HepG2 (cell line): ENCODE measurements around the gene APLP1. TPM values are rescaled to one million over a fixed set of nuclear protein-coding genes. Genes with fewer than 3 reads are reported as not detected.

Source experiments
- CREM ChIP-seq, 2 experiments: sonication (generic) in 1 of 2; formaldehyde crosslinking in 1 of 2; IDR thresholded peaks; 2 replicates each; pipeline versions ENCODE4 v1.4.0 to v1.6.1; 2016 to 2020; ENCODE audit warnings: antibody characterized with exemption in 1 of 2, mild to moderate bottlenecking in 1 of 2, missing genetic modification reagents in 1 of 2
- DMAP1 ChIP-seq: IDR thresholded peaks from 2 replicates; pipeline ENCODE4 v1.6.1; 2016
- HOXA7 ChIP-seq: sonication (generic); formaldehyde crosslinking; IDR thresholded peaks from 2 replicates; pipeline ENCODE4 v1.8.1; 2022; ENCODE audit warnings: mild to moderate bottlenecking, missing genetic modification reagents, moderate library complexity
- KLF9 ChIP-seq: IDR thresholded peaks from 2 replicates; pipeline ENCODE4 v1.6.1; 2016; ENCODE audit warnings: low read depth
- KMT2B ChIP-seq: IDR thresholded peaks from 2 replicates; pipeline ENCODE4 v1.6.1; 2016; ENCODE audit warnings: missing genetic modification reagents, missing compliant biosample characterization
- MTF1 ChIP-seq: sonication (generic); formaldehyde crosslinking; IDR thresholded peaks from 2 replicates; pipeline ENCODE4 v1.5.0; 2020; ENCODE audit warnings: missing genetic modification reagents
- MXI1 ChIP-seq: IDR thresholded peaks from 3 replicates; pipeline ENCODE4 v1.6.1; 2012; ENCODE audit warnings: low read depth, low read length, inconsistent platforms, borderline replicate concordance
- NFE2L1 ChIP-seq: sonication (generic); formaldehyde crosslinking; IDR thresholded peaks from 2 replicates; pipeline ENCODE4 v1.4.0; 2020; ENCODE audit warnings: missing genetic modification reagents, mild to moderate bottlenecking, borderline replicate concordance
- RARA ChIP-seq: IDR thresholded peaks from 2 replicates; pipeline ENCODE4 v1.6.1; 2016; ENCODE audit warnings: missing genetic modification reagents, missing compliant biosample characterization
- SIX4 ChIP-seq: sonication (generic); formaldehyde crosslinking; IDR thresholded peaks from 2 replicates; pipeline ENCODE4 v1.4.0; 2020; ENCODE audit warnings: missing genetic modification reagents
- SP1 ChIP-seq, 2 experiments: fragments of 450-650 bp in 1 of 2; sonication (generic) in 1 of 2; formaldehyde crosslinking in 1 of 2; IDR thresholded peaks; 2 replicates each; pipeline versions ENCODE4 v1.4.0 to v1.6.1; 2016 to 2020; ENCODE audit warnings: missing genetic modification reagents in 1 of 2
- ZFP37 ChIP-seq: sonication (generic); formaldehyde crosslinking; IDR thresholded peaks from 2 replicates; pipeline ENCODE4 v1.4.0; 2020; ENCODE audit warnings: missing genetic modification reagents, borderline replicate concordance
- ZNF205 ChIP-seq: IDR thresholded peaks from 2 replicates; pipeline ENCODE4 v1.6.1; 2018; ENCODE audit warnings: missing biosample characterization, missing genetic modification reagents
- ZNF484 ChIP-seq: sonication (generic); formaldehyde crosslinking; IDR thresholded peaks from 2 replicates; pipeline ENCODE4 v1.5.1; 2020; ENCODE audit warnings: mild to moderate bottlenecking, low read depth, missing genetic modification reagents, borderline replicate concordance
- polyA plus RNA-seq, 8 experiments: library from polyadenylated mRNA; depleted of rRNA in 3 of 8; stranded (reverse) in 7 of 8; unstranded in 1 of 8; fragments of >200 nt; fragmentation: Illumina TruSeq in 4 of 8; extraction: Trizol in 4 of 8; gene quantifications; 2 replicates each; pipeline versions ENCODE4 v1.2.1 to v1.2.3, GENCODE V29; 2011 to 2016; ENCODE audit warnings: low read depth in 4 of 8, missing spikeins in 1 of 8, mixed read lengths in 1 of 8; ENCODE audit not compliant: insufficient read depth in 1 of 8
- total RNA-seq, 5 experiments: library from RNA; depleted of rRNA; stranded (reverse); fragments of >200 nt; fragmentation: Illumina TruSeq; extraction: Trizol; gene quantifications; 2 replicates each; pipeline ENCODE4 v1.2.3, GENCODE V29; 2016; ENCODE audit warnings: low read depth in 1 of 5
- TF ChIP-seq, protein P1 (sequence below): IDR thresholded peaks from 2 replicates; pipeline ENCODE4 v1.6.1; 2016; ENCODE audit warnings: mild to moderate bottlenecking, missing biosample characterization, missing genetic modification reagents
- TF ChIP-seq, protein P2 (sequence below): sonication (generic); formaldehyde crosslinking; IDR thresholded peaks from 2 replicates; pipeline ENCODE4 v1.5.0; 2020; ENCODE audit warnings: mild to moderate bottlenecking, missing genetic modification reagents, moderate library complexity
- TF ChIP-seq, protein P3 (sequence below), 2 experiments: fragments of 450-650 bp in 1 of 2; sonication (generic) in 1 of 2; formaldehyde crosslinking; IDR thresholded peaks; 2 replicates each; pipeline versions ENCODE4 v1.5.0 to v1.8.0; 2020 to 2022; ENCODE audit warnings: mild to moderate bottlenecking in 1 of 2, missing genetic modification reagents in 1 of 2
- TF ChIP-seq, protein P4 (sequence below): IDR thresholded peaks from 2 replicates; pipeline ENCODE4 v1.6.1; 2018; ENCODE audit warnings: missing genetic modification reagents, mild to moderate bottlenecking, missing compliant biosample characterization
- TF ChIP-seq, protein P5 (sequence below): sonication (generic); formaldehyde crosslinking; IDR thresholded peaks from 2 replicates; pipeline ENCODE4 v1.8.0; 2022; ENCODE audit warnings: missing genetic modification reagents, mild to moderate bottlenecking, borderline replicate concordance
- TF ChIP-seq, protein P6 (sequence below): sonication (generic); formaldehyde crosslinking; IDR thresholded peaks from 2 replicates; pipeline ENCODE4 v1.8.1; 2022; ENCODE audit warnings: mild to moderate bottlenecking, missing genetic modification reagents

APLP1 gene
- total and polyA plus RNA-seq, 2 of the 13 experiments (the other 11 are each of a cell fraction or from before 2014, with no cell fraction given), result 2.0 to 2.9 TPM

DNA sequence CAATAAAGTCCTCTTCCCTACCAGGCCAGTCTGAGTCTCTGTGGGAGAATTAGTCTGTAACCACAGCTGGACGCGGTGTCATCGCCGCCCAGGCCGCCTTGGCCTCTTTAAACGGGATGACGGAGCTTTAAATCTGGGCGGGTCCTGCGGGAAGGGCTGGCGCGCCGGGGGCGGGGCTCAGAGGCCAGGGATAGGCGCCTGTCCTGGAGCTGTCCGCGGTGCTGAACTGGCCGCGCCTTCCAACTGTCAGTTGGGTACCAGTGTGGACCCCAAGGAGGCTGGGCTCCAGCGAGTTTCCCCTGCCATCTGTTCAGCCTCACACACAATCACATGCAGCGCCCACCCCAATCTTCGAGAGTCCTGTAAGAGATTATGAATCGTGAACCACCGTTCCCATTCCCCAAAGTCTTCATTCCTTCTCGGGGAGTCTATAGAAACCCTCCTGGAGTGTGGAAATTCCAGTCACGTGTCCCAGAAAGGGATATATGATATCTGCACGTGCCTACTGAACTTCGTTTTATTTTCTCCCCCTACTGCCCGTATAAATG lies 11.5 kb downstream of the APLP1 start (continued):
- TF ChIP-seq ZNF484 (CRISPR knock-in tag), result no peak
- TF ChIP-seq, protein P1, sequence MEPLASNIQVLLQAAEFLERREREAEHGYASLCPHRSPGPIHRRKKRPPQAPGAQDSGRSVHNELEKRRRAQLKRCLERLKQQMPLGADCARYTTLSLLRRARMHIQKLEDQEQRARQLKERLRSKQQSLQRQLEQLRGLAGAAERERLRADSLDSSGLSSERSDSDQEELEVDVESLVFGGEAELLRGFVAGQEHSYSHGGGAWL (CRISPR knock-in tag), result peak; percentile 97
- TF ChIP-seq KLF9 (CRISPR knock-in tag), result peak; percentile 88; the same call in 1 of the 2 replicates
- TF ChIP-seq MXI1, result peak; percentile 89; the same call in 1 of the 3 replicates
- peak; percentile 70 for TF ChIP-seq RARA (CRISPR knock-in tag)
- TF ChIP-seq, protein P2, sequence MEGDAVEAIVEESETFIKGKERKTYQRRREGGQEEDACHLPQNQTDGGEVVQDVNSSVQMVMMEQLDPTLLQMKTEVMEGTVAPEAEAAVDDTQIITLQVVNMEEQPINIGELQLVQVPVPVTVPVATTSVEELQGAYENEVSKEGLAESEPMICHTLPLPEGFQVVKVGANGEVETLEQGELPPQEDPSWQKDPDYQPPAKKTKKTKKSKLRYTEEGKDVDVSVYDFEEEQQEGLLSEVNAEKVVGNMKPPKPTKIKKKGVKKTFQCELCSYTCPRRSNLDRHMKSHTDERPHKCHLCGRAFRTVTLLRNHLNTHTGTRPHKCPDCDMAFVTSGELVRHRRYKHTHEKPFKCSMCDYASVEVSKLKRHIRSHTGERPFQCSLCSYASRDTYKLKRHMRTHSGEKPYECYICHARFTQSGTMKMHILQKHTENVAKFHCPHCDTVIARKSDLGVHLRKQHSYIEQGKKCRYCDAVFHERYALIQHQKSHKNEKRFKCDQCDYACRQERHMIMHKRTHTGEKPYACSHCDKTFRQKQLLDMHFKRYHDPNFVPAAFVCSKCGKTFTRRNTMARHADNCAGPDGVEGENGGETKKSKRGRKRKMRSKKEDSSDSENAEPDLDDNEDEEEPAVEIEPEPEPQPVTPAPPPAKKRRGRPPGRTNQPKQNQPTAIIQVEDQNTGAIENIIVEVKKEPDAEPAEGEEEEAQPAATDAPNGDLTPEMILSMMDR (CRISPR knock-in tag), result no peak; the same call in 1 of the 2 replicates
- peak; percentile 87 for TF ChIP-seq KMT2B
- TF ChIP-seq HOXA7, result no peak
- TF ChIP-seq ZNF205 (CRISPR knock-in tag), result peak; percentile 88
- TF ChIP-seq SIX4 (CRISPR knock-in tag), result peak; percentile 70; the same call in 1 of the 2 replicates
- 0 out of 2 replicates have a peak, but pooled peaks have one; percentile 89 for TF ChIP-seq ZFP37 (CRISPR knock-in tag)
- peak; percentile 48; the same call in 1 of the 2 replicates for TF ChIP-seq DMAP1
- TF ChIP-seq, protein P3, sequence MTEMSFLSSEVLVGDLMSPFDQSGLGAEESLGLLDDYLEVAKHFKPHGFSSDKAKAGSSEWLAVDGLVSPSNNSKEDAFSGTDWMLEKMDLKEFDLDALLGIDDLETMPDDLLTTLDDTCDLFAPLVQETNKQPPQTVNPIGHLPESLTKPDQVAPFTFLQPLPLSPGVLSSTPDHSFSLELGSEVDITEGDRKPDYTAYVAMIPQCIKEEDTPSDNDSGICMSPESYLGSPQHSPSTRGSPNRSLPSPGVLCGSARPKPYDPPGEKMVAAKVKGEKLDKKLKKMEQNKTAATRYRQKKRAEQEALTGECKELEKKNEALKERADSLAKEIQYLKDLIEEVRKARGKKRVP (CRISPR knock-in tag; IDR thresholded peaks at IDR 0.05), result peak in 1 of 2 experiments; percentile 54; a peak in 1 of 4 replicates
- TF ChIP-seq NFE2L1 (CRISPR knock-in tag), result peak; percentile 49; the same call in 1 of the 2 replicates
- TF ChIP-seq, protein P4, sequence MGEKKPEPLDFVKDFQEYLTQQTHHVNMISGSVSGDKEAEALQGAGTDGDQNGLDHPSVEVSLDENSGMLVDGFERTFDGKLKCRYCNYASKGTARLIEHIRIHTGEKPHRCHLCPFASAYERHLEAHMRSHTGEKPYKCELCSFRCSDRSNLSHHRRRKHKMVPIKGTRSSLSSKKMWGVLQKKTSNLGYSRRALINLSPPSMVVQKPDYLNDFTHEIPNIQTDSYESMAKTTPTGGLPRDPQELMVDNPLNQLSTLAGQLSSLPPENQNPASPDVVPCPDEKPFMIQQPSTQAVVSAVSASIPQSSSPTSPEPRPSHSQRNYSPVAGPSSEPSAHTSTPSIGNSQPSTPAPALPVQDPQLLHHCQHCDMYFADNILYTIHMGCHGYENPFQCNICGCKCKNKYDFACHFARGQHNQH, result peak; percentile 90
- 0 out of 2 replicates have a peak, but pooled peaks have one; percentile 11 for TF ChIP-seq CREM (IDR thresholded peaks at IDR 0.05)
- no peak for TF ChIP-seq CREM (CRISPR knock-in tag; IDR thresholded peaks at IDR 0.05)
- TF ChIP-seq SP1 (IDR thresholded peaks at IDR 0.05), result no peak
- TF ChIP-seq SP1 (CRISPR knock-in tag; IDR thresholded peaks at IDR 0.05), result peak; percentile 79
- TF ChIP-seq, protein P5, sequence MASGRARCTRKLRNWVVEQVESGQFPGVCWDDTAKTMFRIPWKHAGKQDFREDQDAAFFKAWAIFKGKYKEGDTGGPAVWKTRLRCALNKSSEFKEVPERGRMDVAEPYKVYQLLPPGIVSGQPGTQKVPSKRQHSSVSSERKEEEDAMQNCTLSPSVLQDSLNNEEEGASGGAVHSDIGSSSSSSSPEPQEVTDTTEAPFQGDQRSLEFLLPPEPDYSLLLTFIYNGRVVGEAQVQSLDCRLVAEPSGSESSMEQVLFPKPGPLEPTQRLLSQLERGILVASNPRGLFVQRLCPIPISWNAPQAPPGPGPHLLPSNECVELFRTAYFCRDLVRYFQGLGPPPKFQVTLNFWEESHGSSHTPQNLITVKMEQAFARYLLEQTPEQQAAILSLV (CRISPR knock-in tag), result 0 out of 2 replicates have a peak, but pooled peaks have one; percentile 63
- TF ChIP-seq, protein P6, sequence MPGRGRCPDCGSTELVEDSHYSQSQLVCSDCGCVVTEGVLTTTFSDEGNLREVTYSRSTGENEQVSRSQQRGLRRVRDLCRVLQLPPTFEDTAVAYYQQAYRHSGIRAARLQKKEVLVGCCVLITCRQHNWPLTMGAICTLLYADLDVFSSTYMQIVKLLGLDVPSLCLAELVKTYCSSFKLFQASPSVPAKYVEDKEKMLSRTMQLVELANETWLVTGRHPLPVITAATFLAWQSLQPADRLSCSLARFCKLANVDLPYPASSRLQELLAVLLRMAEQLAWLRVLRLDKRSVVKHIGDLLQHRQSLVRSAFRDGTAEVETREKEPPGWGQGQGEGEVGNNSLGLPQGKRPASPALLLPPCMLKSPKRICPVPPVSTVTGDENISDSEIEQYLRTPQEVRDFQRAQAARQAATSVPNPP (CRISPR knock-in tag), result no peak
- TF ChIP-seq MTF1 (CRISPR knock-in tag), result peak; percentile 85; the same call in 1 of the 2 replicates
